Hepatocyte (in vitro differentiated cells): ENCODE measurements around the gene ARL2BP. TPM values are rescaled to one million over a fixed set of nuclear protein-coding genes. Genes with fewer than 3 reads are reported as not detected.

Source experiments
- DNase-seq: peaks from one replicate; pipeline ENCODE4 v3.0.0-alpha.2; 2016; ENCODE audit warnings: low spot score
- H2AFZ ChIP-seq: fragments of 200-600 bp; sonication (generic); 2 replicates; pipeline ENCODE4 v1.6.0; 2016; ENCODE audit warnings: antibody characterized with exemption, mild to moderate bottlenecking
- H3K27ac ChIP-seq: fragments of 200-600 bp; sonication (generic); 2 replicates; pipeline ENCODE4 v1.5.1; 2016; ENCODE audit warnings: mild to moderate bottlenecking
- H3K27me3 ChIP-seq: fragments of 200-600 bp; sonication (generic); 2 replicates; pipeline ENCODE4 v1.6.1; 2016
- H3K36me3 ChIP-seq: fragments of 200-600 bp; sonication (generic); replicated peaks from 2 replicates; pipeline ENCODE4 v1.5.1; 2016; ENCODE audit warnings: low read depth; ENCODE audit not compliant: insufficient read depth
- H3K4me1 ChIP-seq: fragments of 200-600 bp; sonication (generic); 2 replicates; pipeline ENCODE4 v1.5.1; 2016; ENCODE audit warnings: mild to moderate bottlenecking, moderate library complexity; ENCODE audit not compliant: insufficient read depth
- H3K4me2 ChIP-seq: fragments of 200-600 bp; sonication (generic); 2 replicates; pipeline ENCODE4 v1.6.0; 2016
- H3K4me3 ChIP-seq: fragments of 200-600 bp; sonication (generic); 2 replicates; pipeline ENCODE4 v1.5.1; 2016; ENCODE audit warnings: mild to moderate bottlenecking
- H3K79me2 ChIP-seq: fragments of 200-600 bp; sonication (generic); 2 replicates; pipeline ENCODE4 v1.6.0; 2017; ENCODE audit warnings: mild to moderate bottlenecking
- H3K9me2 ChIP-seq: fragments of 200-600 bp; sonication (generic); replicated peaks from 2 replicates; pipeline ENCODE4 v1.6.0; 2017; ENCODE audit warnings: mild to moderate bottlenecking; ENCODE audit not compliant: insufficient read depth
- H3K9me3 ChIP-seq: fragments of 200-600 bp; sonication (generic); 2 replicates; pipeline ENCODE4 v1.5.1; 2016; ENCODE audit warnings: low read depth, mild to moderate bottlenecking
- H4K20me1 ChIP-seq: fragments of 200-600 bp; sonication (generic); 2 replicates; pipeline ENCODE4 v1.6.0; 2016; ENCODE audit warnings: mild to moderate bottlenecking; ENCODE audit not compliant: insufficient read depth, poor library complexity, severe bottlenecking
- CTCF ChIP-seq: fragments of 200-600 bp; sonication (generic); IDR thresholded peaks from 2 replicates; pipeline ENCODE4 v1.5.1; 2016; ENCODE audit warnings: antibody characterized with exemption, mild to moderate bottlenecking; ENCODE audit not compliant: poor library complexity
- EZH2 ChIP-seq: fragments of 200-600 bp; sonication (generic); IDR thresholded peaks from 2 replicates; pipeline ENCODE4 v1.6.1; 2016; ENCODE audit warnings: antibody characterized with exemption, mild to moderate bottlenecking, borderline replicate concordance
- EZH2phosphoT487 ChIP-seq: fragments of 200-600 bp; sonication (generic); IDR thresholded peaks from one replicate; pipeline ENCODE4 v1.6.1; 2018; ENCODE audit warnings: antibody characterized with exemption, mild to moderate bottlenecking, low read depth, moderate library complexity; ENCODE audit not compliant: unreplicated experiment, severe bottlenecking
- WGBS: methylation state at CpG from one replicate; pipeline ENCODE4 v1.1.6; 2016; ENCODE audit warnings: low lambda C conversion rate; ENCODE audit errors: missing lambda C conversion rate; 5-methylcytosine and 5-hydroxymethylcytosine counted together
- polyA plus RNA-seq: library from polyadenylated mRNA; unstranded; fragments of >200 nt; fragmentation: Nextera tagmentation; extraction: Ambion mirVana; gene quantifications from 2 replicates; pipeline ENCODE4 v1.2.1, GENCODE V29; 2016
- total RNA-seq: library from RNA; depleted of rRNA; stranded (reverse); fragments of >200 nt; gene quantifications from 2 replicates; pipeline ENCODE4 v1.2.3, GENCODE V29; 2014

Gene ARL2BP
- total and polyA plus RNA-seq, 2 experiments from 2014 or later = 102 to 105 TPM

- Histone ChIP-seq H3K4me3 (no peak overlapping the region), H3K4me1 (peaks cover 48% of the 10 kb centered on the region), H3K4me2 (no peak overlapping the region), H3K27me3 (no peaks in the 10 kb centered on the region), H2AFZ (no peak overlapping the region), H3K27ac (peak overlapping the region; percentile 99), H3K9me3 (no peaks in the 10 kb centered on the region), H3K79me2 (peaks cover 50% of the 10 kb centered on the region), H3K36me3 (no peaks in the 10 kb centered on the region), H3K9me2 (no peaks in the 10 kb centered on the region), H4K20me1 (no peaks in the 10 kb centered on the region)
- DNase-seq = no peak
- TF ChIP-seq EZH2 = no peak
- no peak for TF ChIP-seq EZH2phosphoT487
- TF ChIP-seq CTCF = no peak
- WGBS = 84% methylated on average over 22 of the region's 25 CpGs
Measured at GRCh38 chr16:57270221-57271062, 25.4 kb downstream of the ARL2BP start.

- no peaks in the 10 kb centered on the region for H3K9me2 ChIP-seq
- no peak for DNase-seq
- 97% methylated on average over 7 of the region's 7 CpGs for WGBS
- peaks cover 52% of the 10 kb centered on the region for H3K79me2 ChIP-seq
- H3K27me3 ChIP-seq = no peaks in the 10 kb centered on the region
- no peak overlapping the region for H2AFZ ChIP-seq
- H3K4me1 ChIP-seq = peaks cover 43% of the 10 kb centered on the region
- H3K4me3 ChIP-seq = no peak overlapping the region
- H3K4me2 ChIP-seq = no peak overlapping the region
- no peaks in the 10 kb centered on the region for H3K9me3 ChIP-seq
- no peak for TF ChIP-seq EZH2
- TF ChIP-seq EZH2phosphoT487 = no peak
- TF ChIP-seq CTCF = no peak
- H4K20me1 ChIP-seq = no peaks in the 10 kb centered on the region
- H3K36me3 ChIP-seq = no peaks in the 10 kb centered on the region
- no peak overlapping the region for H3K27ac ChIP-seq
Measured at GRCh38 chr16:57271063-57271345, 25.9 kb downstream of the ARL2BP start.

GRCh38 chr16:57271867-57272495, 26.9 kb downstream of the ARL2BP start:
- peaks cover 35% of the 10 kb centered on the region for H3K4me1 ChIP-seq

More at GRCh38 chr16:57271867-57272495, 26.9 kb downstream of the ARL2BP start:
- Histone ChIP-seq H3K79me2 (peaks cover 60% of the 10 kb centered on the region), H3K4me3 (no peak overlapping the region), H3K9me3 (no peaks in the 10 kb centered on the region), H4K20me1 (no peaks in the 10 kb centered on the region), H3K4me2 (no peak overlapping the region), H3K36me3 (no peaks in the 10 kb centered on the region), H2AFZ (no peak overlapping the region), H3K27ac (no peak overlapping the region), H3K27me3 (no peaks in the 10 kb centered on the region), H3K9me2 (no peaks in the 10 kb centered on the region)
- DNase-seq = no peak
- TF ChIP-seq CTCF = no peak
- TF ChIP-seq EZH2 = no peak
- TF ChIP-seq EZH2phosphoT487 = no peak
- WGBS = 94% methylated on average over 5 of the region's 5 CpGs
